Neural crest cell (in vitro differentiated cells): ENCODE measurements around the gene AXIN2. TPM values are rescaled to one million over a fixed set of nuclear protein-coding genes. Genes with fewer than 3 reads are reported as not detected.
A peak's percentile ranks its signal among the peaks of the same experiment; 100 is the strongest.

Experiments used
- DNase-seq: peaks from one replicate; pipeline ENCODE4 v3.0.0; 2021; ENCODE audit warnings: low read depth, mixed read lengths, low spot score
- H3K27ac Mint-ChIP-seq: one replicate; pipeline ENCODE4 v1.8.0; 2021; ENCODE audit warnings: mild to moderate bottlenecking, mixed read lengths; ENCODE audit not compliant: unreplicated experiment
- H3K27me3 Mint-ChIP-seq: 2 replicates; pipeline ENCODE4 v1.8.0; 2021; ENCODE audit warnings: low read depth, mild to moderate bottlenecking, mixed read lengths
- H3K36me3 Mint-ChIP-seq: 2 replicates; pipeline ENCODE4 v1.8.0; 2021; ENCODE audit warnings: low read depth, mild to moderate bottlenecking, mixed read lengths
- H3K4me1 Mint-ChIP-seq: 2 replicates; pipeline ENCODE4 v1.8.0; 2021; ENCODE audit warnings: mixed read lengths
- H3K4me3 Mint-ChIP-seq: one replicate; pipeline ENCODE4 v1.8.0; 2021; ENCODE audit warnings: mild to moderate bottlenecking, mixed read lengths
- H3K9me3 Mint-ChIP-seq: 2 replicates; pipeline ENCODE4 v1.8.0; 2021; ENCODE audit warnings: mixed read lengths
- CTCF ChIP-seq: fragments of 200-600 bp; sonication (generic); conservative IDR thresholded peaks from 2 replicates; pipeline ENCODE4 v1.5.0; 2021; ENCODE audit warnings: antibody characterized with exemption, mild to moderate bottlenecking
- total RNA-seq: library from RNA; stranded (reverse); gene quantifications from 2 replicates; pipeline ENCODE4 v1.2.1, GENCODE V29; 2021

AXIN2 gene
- total RNA-seq, 1 donor from 2014 or later, result 66.5 TPM

GRCh38 chr17:65552214-65552613 lies 9.2 kb downstream of the AXIN2 start:
- peak overlapping the region; percentile 52 for H3K4me3 Mint-ChIP-seq
- DNase-seq, result no peak
- H3K27me3 Mint-ChIP-seq, result no peaks in the 10 kb centered on the region
- no peaks in the 10 kb centered on the region for H3K9me3 Mint-ChIP-seq
- H3K4me1 Mint-ChIP-seq, result peaks cover 58% of the 10 kb centered on the region
- H3K36me3 Mint-ChIP-seq, result peaks cover 36% of the 10 kb centered on the region
- TF ChIP-seq CTCF, result no peak
- H3K27ac Mint-ChIP-seq, result no peak overlapping the region

- Mint-ChIP-seq H3K4me1 (peaks cover 66% of the 10 kb centered on the region), H3K36me3 (peaks cover 36% of the 10 kb centered on the region), H3K27ac (no peak overlapping the region), H3K27me3 (no peaks in the 10 kb centered on the region), H3K4me3 (peak overlapping the region; percentile 69), H3K9me3 (no peaks in the 10 kb centered on the region)
- DNase-seq, result no peak
- no peak for TF ChIP-seq CTCF
Measured at GRCh38 chr17:65551267-65552040, 10.0 kb downstream of the AXIN2 start.

GRCh38 chr17:65550758-65551157 lies 10.7 kb downstream of the AXIN2 start:
- no peak for TF ChIP-seq CTCF
- Mint-ChIP-seq H3K9me3 (no peaks in the 10 kb centered on the region), H3K4me1 (peaks cover 73% of the 10 kb centered on the region), H3K4me3 (peak overlapping the region; percentile 69), H3K27ac (no peak overlapping the region), H3K27me3 (no peaks in the 10 kb centered on the region), H3K36me3 (peaks cover 36% of the 10 kb centered on the region)
- DNase-seq, result no peak

- H3K9me3 Mint-ChIP-seq, result no peaks in the 10 kb centered on the region
- no peak for TF ChIP-seq CTCF
- no peak for DNase-seq
- peaks cover 79% of the 10 kb centered on the region for H3K4me1 Mint-ChIP-seq
- peak overlapping the region; percentile 69 for H3K4me3 Mint-ChIP-seq
- peak overlapping the region; percentile 40 for H3K27ac Mint-ChIP-seq
- no peaks in the 10 kb centered on the region for H3K27me3 Mint-ChIP-seq
- H3K36me3 Mint-ChIP-seq, result peaks cover 36% of the 10 kb centered on the region
Measured at GRCh38 chr17:65550075-65550662, 11.3 kb downstream of the AXIN2 start.

- no peak for DNase-seq
- H3K27ac Mint-ChIP-seq, result no peak overlapping the region
- no peaks in the 10 kb centered on the region for H3K9me3 Mint-ChIP-seq
- peak overlapping the region; percentile 64 for H3K4me3 Mint-ChIP-seq
- no peaks in the 10 kb centered on the region for H3K27me3 Mint-ChIP-seq
- TF ChIP-seq CTCF, result no peak
- H3K36me3 Mint-ChIP-seq, result peaks cover 36% of the 10 kb centered on the region
- peaks cover 88% of the 10 kb centered on the region for H3K4me1 Mint-ChIP-seq
Measured at GRCh38 chr17:65548269-65548969, 13.0 kb downstream of the AXIN2 start.
